Liver (tissue), 3 donors: ENCODE measurements around the gene NKX6-1.
A peak's percentile ranks its signal among the peaks of the same experiment; 100 is the strongest.

Experiments used
- JUND ChIP-seq, 2 donors: IDR thresholded peaks; 2 replicates each; pipeline ENCODE4 v1.6.1; 2016; ENCODE audit warnings: antibody characterized with exemption in 2 of 2
- TF ChIP-seq, protein P1 (sequence below): fragments of 150-350 bp; IDR thresholded peaks from 2 replicates; pipeline ENCODE4 v1.5.1; 2017; ENCODE audit warnings: improper control_type of control experiment, low read depth, low read length; ENCODE audit not compliant: missing input control
- donor health status: healthy.
- donor health status: healthy.

- TF ChIP-seq, protein P1, sequence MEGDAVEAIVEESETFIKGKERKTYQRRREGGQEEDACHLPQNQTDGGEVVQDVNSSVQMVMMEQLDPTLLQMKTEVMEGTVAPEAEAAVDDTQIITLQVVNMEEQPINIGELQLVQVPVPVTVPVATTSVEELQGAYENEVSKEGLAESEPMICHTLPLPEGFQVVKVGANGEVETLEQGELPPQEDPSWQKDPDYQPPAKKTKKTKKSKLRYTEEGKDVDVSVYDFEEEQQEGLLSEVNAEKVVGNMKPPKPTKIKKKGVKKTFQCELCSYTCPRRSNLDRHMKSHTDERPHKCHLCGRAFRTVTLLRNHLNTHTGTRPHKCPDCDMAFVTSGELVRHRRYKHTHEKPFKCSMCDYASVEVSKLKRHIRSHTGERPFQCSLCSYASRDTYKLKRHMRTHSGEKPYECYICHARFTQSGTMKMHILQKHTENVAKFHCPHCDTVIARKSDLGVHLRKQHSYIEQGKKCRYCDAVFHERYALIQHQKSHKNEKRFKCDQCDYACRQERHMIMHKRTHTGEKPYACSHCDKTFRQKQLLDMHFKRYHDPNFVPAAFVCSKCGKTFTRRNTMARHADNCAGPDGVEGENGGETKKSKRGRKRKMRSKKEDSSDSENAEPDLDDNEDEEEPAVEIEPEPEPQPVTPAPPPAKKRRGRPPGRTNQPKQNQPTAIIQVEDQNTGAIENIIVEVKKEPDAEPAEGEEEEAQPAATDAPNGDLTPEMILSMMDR = peak; percentile 53
- no peak for TF ChIP-seq JUND (IDR thresholded peaks at IDR 0.05)
Observed at GRCh38 chr4:84503495-84504437, 4.7 kb upstream of the NKX6-1 start.
